Stimulated activated CD4-positive, alpha-beta T cell treated with anti-CD3 and anti-CD28 coated beads, Interleukin-2, amount 100 ng/mL, for 4 hours (primary cell): ENCODE results near the gene SMCO3.

Source experiments
- DNase-seq: peaks from one replicate; pipeline ENCODE4 v3.0.0-alpha.2; 2020; ENCODE audit warnings: low read depth

The SMCO3 gene

DNA sequence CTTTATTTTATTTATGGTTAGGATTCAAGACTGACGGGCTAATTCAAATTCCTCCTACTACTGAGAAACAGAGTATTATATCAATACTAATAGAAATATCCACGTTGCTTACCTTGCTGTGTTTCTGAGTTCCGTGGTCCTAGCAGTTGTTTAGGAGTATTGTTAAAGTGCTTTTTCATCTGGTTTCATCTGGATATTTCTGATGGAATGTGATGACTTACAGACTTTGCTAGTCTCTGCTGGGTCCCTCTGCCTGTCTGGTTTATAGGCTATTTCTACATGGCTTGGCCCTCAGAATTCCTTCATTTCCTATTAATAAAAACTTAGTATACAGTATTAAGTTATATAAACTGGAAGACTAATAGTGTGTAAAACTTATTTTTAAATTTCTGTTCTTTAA lies at the start of gene SMCO3:
Gene SMCO3 (minus strand): TSS at position 169 of the 400 bp plus-strand sequence. CDS start 7,502 bp downstream, outside the sequence.
- no peak for DNase-seq

DNA sequence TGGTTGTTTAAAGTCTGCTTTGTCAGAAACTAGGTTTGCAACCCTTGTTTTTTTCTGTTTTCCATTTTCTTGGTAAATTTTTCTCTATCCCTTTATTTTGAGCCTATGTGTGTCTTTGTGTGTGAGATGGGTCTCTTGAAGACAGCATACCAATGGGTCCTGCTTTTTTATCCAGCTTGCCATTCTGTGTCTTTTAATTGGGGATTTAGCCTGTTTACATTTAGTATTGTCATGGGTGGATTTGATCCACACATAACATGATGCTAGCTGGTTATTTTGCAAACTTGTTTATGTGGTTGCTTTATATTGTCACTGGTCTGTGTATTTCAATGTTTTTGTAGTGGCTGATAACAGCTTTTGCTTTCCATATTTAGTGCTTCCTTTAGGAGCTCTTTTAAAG lies 46.5 kb upstream of the SMCO3 start:
- DNase-seq: no peak

GRCh38 chr12:14858513-14858912 lies 44.5 kb upstream of the SMCO3 start:
- DNase-seq: no peak

DNA sequence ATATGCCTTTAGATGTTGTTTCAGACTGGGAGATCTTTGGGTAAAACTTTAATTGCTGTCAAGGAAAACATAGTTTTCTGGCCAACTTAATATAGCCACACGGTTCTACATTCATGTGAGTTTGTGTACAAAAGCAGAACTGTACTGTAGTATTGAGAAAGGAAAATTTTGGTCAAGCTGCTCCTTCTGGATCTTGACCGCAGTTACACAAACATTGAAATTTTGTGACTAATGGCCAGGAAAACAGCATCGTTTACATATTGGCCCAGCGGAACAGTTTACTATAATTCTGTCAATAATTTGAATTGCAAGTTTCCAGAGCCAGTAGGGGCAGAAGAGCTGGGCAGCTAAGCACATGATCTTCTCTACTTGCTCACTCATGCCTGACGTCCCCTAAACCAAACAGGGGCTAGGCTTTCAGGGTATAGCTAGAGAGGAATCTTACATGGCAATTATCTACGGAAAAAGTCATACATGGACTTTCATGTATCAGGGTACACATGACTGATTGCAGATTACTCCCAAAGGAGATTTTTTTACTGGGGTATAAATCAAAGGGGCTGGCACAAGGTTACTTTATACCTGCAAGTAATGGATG lies 40.7 kb upstream of the SMCO3 start:
- no peak for DNase-seq

DNA sequence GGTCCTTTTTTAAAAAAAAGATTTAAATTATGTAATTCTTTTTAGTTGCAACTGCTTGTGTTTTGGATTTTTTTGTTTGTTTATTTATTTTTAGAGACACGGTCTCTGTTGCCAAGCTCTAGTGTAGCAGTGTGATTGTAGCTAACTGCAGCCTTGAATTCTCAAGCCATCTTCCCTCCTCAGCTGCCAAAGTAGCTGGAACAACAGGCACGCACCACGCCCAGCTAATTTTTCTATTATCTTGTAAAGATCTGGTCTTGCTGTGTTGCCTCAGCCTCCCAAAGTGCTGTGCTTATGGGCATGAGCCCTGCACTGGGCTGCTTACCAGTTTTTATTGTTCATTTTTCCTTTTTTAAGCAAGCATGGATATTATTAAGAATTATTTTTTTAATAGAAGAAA lies 40.0 kb upstream of the SMCO3 start:
- DNase-seq: no peak

DNA sequence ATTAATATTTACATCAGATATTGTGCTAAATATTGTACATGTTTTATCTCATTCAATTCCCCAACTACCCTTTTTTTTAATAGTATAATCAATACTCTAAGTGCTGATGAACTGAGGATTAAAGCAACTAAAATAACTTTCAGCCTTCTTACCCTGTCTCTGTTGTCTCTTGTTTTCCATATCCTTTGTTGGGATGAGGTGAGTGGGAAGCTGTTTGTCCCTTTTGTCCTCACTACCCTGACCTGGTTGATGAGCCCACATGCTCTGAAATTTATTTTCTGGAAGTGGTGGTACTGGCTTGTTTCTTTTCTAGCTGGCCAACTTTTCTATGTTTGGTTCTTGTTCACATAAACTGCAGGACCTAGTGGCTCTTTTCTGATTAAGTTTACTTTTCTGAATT lies 38.9 kb upstream of the SMCO3 start:
- no peak for DNase-seq

DNA sequence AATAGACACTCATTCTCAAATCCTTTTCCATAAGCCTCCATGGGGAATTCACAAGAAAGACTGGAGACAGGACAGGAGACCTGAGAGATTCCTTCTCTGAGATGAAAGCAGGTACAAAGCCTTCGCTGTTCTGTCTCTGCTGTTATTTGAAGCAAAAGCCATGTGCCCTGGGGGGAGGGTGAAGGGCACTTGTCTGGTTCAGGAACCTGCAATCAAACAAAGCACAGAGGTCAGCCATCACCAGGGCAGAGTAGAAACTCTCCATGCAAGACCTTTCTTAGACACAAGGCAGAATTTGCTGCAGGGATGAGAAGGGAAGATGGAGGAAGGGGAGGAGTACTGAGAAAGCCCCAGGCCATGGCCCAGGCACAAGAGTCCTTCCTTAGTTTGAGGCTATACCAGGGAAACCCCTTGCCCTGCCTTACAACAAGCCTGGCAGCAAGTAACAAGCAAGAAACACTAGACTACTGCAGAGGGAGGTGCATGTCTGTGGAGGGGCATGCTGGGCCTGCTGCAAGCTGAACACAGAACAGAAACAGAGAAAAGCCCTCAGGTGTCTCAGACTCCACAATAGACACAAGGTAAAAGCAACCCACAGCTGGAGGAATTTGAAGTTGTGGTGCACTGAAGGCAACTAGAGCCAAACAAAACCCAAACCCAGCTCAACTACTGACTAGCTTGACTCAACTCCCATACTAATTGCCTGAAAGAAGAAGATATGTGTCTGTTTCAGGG lies 37.1 kb upstream of the SMCO3 start:
- no peak for DNase-seq

DNA sequence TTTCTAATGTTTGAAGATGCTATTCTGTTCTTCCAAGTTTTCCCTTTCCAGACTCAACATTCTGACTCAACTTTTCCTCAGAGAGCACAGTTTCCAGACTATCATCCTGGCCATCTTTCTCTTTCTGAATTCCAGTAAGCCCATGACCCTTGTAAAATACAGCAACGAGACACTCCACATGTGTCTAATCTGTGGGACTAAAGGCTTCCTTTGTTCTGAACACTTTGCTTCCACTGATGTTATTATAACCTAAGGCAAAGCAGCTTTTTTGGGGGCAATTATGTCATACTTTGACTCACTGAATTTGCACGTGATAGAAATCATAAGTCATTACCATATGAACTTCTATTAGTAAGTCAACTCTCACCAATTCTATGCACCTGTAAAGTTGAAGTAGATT lies 35.7 kb upstream of the SMCO3 start:
- no peak for DNase-seq

DNA sequence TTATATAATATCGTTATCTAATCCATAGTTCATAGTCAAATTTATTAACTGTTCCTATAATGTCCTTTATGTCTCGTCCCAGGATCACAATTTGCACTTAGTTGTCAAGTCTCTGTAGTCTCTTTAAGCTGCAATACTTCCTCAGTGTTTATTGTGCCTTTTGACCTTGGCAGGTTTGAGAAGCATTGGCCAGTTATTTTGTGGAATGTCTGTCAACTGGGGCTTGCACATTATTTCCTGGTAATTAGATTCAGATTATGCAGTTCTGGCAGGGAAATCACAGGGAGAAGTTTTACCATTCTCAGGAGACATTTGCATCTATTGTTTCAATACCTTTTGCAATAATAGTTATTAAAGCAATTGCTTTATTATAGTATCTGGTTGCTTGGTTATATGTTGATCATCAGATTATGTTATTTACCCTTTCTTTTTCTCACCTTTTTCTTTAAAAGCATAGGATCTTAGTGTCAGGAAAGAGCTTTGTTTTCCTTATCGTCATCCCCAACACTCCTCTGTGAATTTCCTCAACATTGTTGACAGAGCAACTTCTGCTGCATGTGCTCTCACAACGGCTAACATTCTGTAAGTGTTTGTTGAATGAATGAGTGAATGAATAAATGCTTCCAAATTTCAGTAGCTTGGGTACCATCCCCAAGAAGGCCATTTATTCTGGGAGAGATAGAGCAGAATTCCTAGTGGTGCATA lies 33.0 kb upstream of the SMCO3 start:
- DNase-seq: no peak

- no peak for DNase-seq
These were observed 32.1 kb upstream of the SMCO3 start for GRCh38 chr12:14846042-14846587.

GRCh38 chr12:14845350-14845750 lies 31.4 kb upstream of the SMCO3 start:
- peak; percentile 22 for DNase-seq

DNA sequence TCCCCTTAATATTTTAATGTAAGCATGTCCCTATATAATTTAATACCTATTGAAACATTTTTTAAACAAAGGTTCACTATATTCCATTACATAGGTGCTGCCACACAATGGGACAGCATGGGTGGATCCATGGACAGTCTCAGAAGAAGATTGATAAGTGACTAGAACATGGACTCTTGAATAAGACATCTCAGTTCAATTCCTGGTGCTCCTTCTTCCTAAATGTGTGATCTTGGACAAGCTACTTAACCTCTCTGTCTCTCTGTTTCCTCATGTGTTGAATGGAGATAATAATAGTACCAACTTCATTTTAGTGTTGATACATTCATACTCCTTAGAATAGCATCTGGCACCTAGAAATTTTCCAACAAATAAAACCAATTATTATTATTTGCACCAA lies 30.4 kb upstream of the SMCO3 start:
- no peak for DNase-seq

DNA sequence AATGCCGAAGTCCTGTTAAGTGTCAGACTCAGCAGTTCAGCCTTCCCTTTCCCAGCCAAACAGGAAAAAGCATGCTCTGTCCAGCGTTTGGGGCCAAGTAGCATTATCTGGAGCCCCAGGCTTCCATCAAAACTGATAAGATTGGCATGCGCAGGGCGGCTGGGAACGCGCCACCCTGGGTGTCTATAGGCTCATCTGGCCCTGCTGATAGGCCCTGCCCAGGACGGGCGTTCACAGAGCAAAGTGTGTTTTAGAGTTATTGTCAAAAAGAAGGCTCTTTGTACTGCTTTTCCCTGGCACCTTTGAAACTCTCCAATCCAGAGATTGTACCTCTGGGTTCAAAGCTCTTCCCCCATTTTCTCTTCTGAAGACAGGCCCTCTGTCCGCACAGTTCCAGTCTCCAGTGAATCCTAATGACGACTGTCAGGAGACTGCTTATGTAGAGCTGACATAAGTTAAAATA lies 29.5 kb upstream of the SMCO3 start, which contains the start of gene ART4:
Gene ART4 (minus strand): TSS at position 102 of the 463 bp plus-strand sequence. CDS start 413 bp downstream, outside the sequence.
- DNase-seq: no peak

DNA sequence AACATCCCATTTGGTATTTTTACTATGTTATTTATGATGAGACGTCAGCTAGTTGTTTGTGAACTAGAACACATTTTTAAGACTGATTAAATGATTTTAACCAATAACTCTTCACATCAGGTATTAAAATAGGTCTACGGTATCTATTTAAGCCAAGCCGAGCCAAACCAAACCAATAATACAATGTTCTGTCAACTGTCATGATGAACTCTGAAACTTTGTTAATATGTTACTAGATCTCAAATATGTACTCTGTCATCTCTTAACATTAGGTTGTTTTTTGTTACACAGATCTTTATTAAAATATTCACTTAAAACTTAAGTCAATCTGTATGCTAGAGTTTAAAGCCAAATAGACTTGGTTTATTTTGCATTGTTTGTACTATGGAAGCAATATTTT lies 28.3 kb upstream of the SMCO3 start:
- DNase-seq: no peak

GRCh38 chr12:14841761-14842160 lies 27.8 kb upstream of the SMCO3 start:
- DNase-seq: no peak

DNA sequence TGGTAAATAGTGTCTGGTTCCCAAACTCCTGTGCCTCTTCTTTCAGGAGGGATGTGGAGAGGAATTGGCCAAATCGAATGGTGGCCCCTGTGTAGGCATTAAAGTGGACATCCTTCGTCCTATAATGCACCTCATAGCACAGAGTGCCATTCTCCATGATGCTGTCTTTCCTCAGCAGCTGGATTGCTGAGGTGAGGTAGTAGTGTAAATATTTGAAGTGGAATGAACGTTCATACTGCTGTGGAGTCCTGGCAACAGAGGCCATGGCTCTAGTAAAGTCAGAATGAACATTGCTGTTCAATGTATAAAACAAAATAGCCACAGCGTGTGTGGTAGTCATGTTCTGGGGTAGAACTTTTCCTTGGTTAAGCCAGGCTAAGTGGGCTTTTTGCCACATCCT lies 26.6 kb upstream of the SMCO3 start:
- DNase-seq: no peak

GRCh38 chr12:14839262-14839661 lies 25.3 kb upstream of the SMCO3 start:
- no peak for DNase-seq

GRCh38 chr12:14836336-14837210 lies 22.6 kb upstream of the SMCO3 start:
- no peak for DNase-seq

GRCh38 chr12:14834509-14834908 lies 20.5 kb upstream of the SMCO3 start:
- no peak for DNase-seq

DNA sequence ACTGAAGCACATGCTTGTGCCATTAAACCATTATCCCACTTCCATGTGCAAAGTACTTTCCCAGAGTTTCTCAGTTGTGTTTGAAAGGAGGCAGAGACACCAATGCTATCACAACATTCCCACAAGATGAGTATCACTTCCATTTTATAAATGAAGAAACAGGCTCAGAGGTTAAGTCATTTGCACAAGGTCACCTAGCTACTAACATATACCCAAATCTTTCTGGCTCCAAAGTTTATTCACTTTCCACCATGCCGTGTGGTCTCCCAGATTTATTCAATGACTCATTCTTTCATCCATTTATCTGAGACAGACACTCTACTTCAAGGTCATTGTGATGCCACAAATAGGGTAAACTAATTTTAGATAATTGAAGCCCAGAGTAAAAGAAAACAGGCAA lies 20.0 kb upstream of the SMCO3 start:
- no peak for DNase-seq

DNA sequence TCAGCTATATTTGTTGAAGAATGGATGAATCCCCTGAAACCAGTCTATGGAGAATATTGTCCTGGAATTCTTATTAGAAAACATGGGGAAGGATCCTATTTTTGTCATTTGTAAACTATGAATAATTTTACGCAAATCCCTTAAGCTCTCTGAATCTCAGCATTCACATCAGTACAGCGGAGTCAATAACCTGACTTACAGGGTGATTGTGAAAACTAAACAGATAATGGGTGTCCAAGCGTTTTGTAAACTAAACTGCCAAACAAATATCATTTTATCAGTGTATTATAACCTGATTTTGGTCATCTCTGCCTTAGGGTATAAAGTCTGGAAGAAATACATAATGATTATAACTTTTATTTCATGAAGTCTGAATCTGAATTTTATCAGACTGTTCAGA lies 19.4 kb upstream of the SMCO3 start:
- DNase-seq: no peak

DNA sequence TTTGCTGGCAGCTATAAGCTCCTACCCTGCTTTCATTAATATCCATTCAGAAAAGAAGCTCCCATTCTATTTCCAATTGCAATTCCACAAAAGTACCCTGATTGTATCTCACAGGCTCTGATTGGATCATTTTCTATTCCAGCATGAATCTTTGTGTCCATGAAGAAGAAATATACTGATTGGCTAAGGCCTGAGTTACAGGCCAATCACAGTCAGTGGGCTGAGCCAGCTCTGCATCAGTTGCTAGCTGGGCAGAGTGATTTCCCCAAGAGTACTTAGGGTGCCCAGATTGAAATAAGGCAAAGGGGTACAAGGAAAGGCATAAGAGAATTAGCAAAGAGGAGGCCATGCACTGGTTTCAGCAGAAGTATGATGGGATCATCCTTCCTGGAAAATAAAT lies 14.9 kb upstream of the SMCO3 start:
- no peak for DNase-seq
